Medulla oblongata (tissue), 1 donor: ENCODE results near the gene MYO1B.

Experiments
- DNase-seq: peaks from one replicate; pipeline ENCODE4 v3.0.0-alpha.2; 2015; ENCODE audit errors: extremely low spot score

MYO1B gene

GRCh38 chr2:191402966-191403565 lies 157.9 kb downstream of the MYO1B start:
- DNase-seq = no peak

DNA sequence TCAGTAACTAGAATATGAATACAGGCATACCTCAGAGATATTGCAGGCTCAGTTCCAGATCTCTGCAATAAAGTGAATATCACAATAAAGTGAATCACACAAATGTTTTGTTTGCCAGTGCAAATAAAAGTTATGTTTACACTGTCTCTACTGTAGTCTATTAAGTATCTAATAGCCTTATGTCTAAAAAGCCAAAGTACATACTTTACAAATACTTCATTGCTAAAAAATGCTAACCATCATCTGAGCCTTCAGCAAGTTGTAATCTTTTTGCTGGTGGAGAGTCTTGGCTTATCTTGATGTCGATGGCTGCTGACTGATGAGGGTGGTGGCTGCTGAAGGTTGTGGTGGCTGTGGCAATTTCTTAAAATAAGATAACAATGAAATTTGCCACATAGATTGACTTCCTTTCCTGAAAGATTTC lies 159.4 kb downstream of the MYO1B start:
- DNase-seq = no peak

GRCh38 chr2:191405546-191405945 lies 160.3 kb downstream of the MYO1B start:
- no peak for DNase-seq

DNA sequence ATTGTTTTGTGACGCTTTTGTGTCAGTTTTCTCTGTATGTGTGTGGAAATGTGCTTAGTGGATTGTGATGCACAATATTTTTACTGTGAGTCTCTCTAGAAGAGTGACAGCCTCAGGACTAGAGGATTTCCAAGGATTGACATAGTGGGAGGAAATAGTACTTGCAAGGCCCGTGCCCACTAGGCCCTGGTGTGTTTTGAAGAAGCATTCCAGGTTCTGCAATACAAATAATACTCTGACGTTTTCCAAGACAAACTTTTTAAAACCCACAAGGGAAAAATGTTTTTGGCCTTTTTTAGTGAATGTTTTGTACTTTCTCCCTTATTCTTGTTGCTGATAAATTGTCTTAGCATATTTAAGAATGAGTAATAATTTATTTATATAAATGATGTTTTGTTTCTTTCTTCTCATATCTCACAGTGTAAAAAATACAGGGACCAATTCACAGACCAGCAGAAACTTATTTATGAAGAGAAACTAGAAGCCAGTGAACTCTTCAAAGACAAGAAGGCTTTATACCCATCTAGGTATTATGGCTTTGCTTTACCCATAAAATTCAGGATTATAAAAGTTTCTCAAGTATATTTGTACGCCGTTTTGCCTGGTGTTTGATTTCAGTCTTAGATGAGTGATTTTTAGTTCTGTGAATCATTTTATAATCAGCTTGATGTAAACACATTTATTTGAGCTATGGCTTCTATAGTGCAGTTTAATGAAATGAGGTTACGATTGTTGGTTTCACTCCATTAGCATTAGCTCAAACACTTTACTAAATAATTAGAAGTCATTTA lies 165.6 kb downstream of the MYO1B start:
- no peak for DNase-seq

GRCh38 chr2:191411472-191411871 lies 166.3 kb downstream of the MYO1B start:
- no peak for DNase-seq

GRCh38 chr2:191412353-191412752 lies 167.1 kb downstream of the MYO1B start:
- DNase-seq = no peak

DNA sequence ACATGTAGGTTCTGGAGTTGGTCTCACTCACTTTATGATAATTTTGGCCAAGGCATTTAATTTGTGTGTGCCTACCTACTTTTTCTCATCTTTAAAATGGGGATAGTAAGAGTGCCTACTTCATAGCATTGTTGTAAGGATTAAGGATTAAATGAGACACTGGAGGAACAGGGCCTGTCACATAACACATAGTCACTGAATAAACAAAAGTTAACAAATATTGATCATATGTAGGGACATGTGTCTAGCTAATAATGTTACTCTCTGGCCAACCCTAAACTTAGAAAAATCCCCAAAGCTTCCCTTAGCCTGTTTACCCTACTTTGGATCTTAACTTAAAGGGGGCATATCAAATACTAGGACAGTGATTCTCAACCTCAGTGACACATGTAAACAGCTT lies 169.9 kb downstream of the MYO1B start:
- DNase-seq = no peak

DNA sequence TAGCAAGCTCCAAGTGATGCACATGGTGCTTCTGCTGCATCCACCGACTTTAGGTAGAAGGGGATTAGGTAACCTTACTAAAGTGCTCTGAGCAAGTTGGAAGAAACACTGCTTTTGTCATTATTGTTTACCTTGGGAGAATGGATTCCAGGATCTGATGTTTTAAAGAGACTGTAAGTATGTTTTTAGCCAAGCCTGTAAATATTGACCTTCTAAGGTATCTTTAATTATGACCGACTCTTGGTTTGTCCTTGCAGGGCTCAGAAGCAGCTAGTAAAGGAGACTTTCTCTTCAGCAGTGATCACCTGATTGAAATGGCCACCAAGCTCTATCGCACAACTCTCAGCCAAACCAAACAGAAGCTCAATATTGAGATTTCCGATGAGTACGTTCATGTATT lies 170.7 kb downstream of the MYO1B start:
- no peak for DNase-seq

- no peak for DNase-seq
These were observed 172.5 kb downstream of the MYO1B start for GRCh38 chr2:191417746-191418145.

DNA sequence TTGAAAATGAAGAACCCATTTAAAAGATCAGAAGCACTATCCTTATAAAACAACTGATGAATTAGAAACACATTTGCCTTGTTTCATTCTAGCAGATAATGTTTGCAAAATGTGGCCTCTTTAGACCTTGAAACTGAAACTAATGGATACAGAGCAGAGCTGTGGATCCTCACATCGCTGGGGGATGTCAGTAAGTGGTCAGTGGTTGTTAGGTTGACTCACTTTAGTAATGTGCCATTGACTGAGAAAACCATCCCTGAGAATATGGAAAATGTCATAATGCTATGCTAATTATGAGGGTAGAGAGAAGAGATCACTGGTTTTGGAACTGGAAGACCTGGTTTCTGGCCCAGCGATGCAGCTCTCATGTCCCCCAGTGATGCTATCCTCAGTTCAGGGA lies 176.7 kb downstream of the MYO1B start:
- DNase-seq = no peak

- no peak for DNase-seq
These were observed 181.8 kb downstream of the MYO1B start for GRCh38 chr2:191427031-191427430.

DNA sequence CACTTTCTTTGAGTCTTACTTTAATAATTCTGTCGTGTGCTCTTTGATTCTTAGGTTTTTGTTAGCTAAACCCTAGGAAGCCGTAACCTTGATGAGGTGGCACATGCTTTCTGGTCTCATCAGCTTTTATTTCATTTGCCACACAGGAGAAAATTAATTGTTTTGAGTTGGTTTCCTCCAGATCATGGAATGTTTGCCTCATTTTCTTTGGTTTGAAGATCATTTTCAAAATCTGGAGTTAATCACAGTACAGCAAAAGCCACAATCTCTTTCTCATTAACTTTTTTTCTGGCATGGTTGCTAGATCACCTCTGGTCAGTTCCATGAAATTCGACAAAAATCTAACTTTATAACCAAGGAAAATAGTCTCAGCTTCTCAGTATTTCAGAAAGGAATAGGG lies 182.9 kb downstream of the MYO1B start:
- DNase-seq = no peak

DNA sequence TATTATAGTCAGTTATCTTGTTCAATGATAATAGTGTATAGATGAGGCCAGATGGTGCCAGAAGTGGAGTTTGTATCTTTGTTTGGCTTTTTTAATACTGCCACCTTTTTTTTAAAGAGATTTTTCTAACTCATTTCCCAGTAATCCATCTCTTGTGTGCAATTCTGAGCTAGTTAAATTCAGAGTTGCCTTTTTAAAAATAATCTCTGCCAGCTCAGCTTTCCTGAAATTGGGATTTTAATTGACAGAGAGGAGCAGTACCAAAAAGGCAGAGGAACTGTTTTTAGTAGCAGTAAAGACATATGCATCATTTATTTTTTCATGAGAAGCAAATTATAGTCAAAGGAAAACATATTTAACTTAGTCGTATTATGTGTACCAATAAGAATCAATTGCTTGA lies 185.3 kb downstream of the MYO1B start:
- DNase-seq = no peak

- no peak for DNase-seq
These were observed 186.9 kb downstream of the MYO1B start for GRCh38 chr2:191432121-191432520.

DNA sequence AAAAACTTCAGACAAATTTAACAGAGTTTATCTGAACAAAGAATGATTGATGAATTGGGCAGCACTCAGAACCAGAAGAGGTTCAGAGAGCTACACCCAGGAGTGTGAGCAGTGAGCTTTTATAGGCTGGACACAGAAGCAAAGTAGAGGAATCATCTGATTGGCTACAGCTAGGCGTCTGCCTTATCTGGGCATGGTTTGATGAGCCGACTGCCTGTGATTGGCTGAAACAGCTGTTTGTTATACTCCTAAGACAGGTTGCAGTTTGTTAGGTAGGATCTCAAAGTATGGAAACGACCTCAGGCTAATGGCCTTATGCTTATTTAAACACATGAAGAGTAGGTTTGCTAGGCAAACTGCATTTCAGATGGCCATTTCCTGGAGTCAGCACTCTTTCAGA lies 188.9 kb downstream of the MYO1B start:
- DNase-seq = no peak

DNA sequence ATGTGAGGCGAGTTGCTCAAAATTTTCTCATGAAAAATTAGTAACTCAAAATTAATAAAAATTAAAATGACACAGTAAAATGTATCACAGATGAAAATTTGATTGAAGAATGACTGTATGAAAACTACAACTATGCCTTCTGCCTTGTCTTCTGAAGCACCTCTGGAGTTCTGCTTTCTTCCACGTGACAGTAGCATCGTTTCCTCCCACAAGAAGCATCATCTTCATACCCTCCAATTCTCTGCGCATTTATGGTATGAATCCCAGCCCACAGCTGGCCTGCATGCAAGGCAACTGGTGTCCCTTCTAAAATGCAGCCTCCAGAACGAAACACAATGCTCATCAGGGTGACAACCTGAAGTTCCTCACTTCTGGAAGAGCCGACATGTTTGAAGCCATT lies 189.9 kb downstream of the MYO1B start:
- peak; percentile 7 for DNase-seq

GRCh38 chr2:191436368-191437055 lies 191.3 kb downstream of the MYO1B start:
- peak; percentile 58 for DNase-seq

DNA sequence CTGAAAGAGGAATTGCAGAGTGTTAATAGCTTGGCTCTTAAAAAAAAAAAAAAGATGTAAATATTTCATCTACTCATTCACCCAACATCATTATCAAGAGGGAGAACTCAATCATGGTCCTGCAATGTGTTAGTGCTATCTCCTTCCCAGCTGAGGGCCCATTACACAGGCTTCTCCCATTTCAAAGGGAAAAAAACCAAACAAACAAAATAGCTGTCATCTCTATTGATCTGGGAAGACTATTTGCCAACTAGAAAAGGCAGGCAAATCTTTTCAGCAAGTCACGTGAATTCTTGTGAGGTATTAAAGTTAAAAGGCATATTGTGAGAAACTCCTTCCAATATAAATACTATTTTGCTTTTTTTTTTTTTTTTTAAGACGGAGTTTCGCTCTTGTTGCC lies 194.3 kb downstream of the MYO1B start:
- no peak for DNase-seq

- no peak for DNase-seq
These were observed 196.5 kb downstream of the MYO1B start for GRCh38 chr2:191441496-191442214.

- no peak for DNase-seq
These were observed 198.2 kb downstream of the MYO1B start for GRCh38 chr2:191443446-191443845.

- no peak for DNase-seq
These were observed 201.7 kb downstream of the MYO1B start for GRCh38 chr2:191446910-191447309.

- no peak for DNase-seq
These were observed 205.9 kb downstream of the MYO1B start for GRCh38 chr2:191451116-191451515.
